HepG2 (cell line): ENCODE results near the gene EXOSC9. TPM values are rescaled to one million over a fixed set of nuclear protein-coding genes. Genes with fewer than 3 reads are reported as not detected.

Experiments used
- AKAP8 ChIP-seq: sonication (generic); formaldehyde crosslinking; IDR thresholded peaks from 2 replicates; pipeline ENCODE4 v1.5.1; 2020; ENCODE audit warnings: mild to moderate bottlenecking, missing genetic modification reagents
- CBFB ChIP-seq: sonication (generic); formaldehyde crosslinking; IDR thresholded peaks from 2 replicates; pipeline ENCODE4 v1.4.0; 2020; ENCODE audit warnings: missing genetic modification reagents
- CBX5 ChIP-seq: sonication (generic); formaldehyde crosslinking; IDR thresholded peaks from 2 replicates; pipeline ENCODE4 v1.4.0; 2020; ENCODE audit warnings: missing genetic modification reagents, borderline replicate concordance
- CENPT ChIP-seq: sonication (generic); formaldehyde crosslinking; IDR thresholded peaks from 2 replicates; pipeline ENCODE4 v1.8.0; 2022; ENCODE audit warnings: low read depth, mild to moderate bottlenecking, moderate library complexity, missing genetic modification reagents
- GLI4 ChIP-seq: sonication (generic); formaldehyde crosslinking; IDR thresholded peaks from 2 replicates; pipeline ENCODE4 v1.5.1; 2020; ENCODE audit warnings: missing genetic modification reagents, mild to moderate bottlenecking, moderate library complexity, borderline replicate concordance
- GRHL1 ChIP-seq: sonication (generic); formaldehyde crosslinking; conservative IDR thresholded peaks from 2 replicates; pipeline ENCODE4 v1.8.0; 2022; ENCODE audit warnings: missing genetic modification reagents
- KDM1A ChIP-seq: IDR thresholded peaks from 2 replicates; pipeline ENCODE4 v1.6.1; 2016; ENCODE audit warnings: missing compliant biosample characterization
- MAZ ChIP-seq, 2 experiments: sonication (generic) in 1 of 2; formaldehyde crosslinking in 1 of 2; IDR thresholded peaks; 2 replicates each; pipeline versions ENCODE4 v1.5.0 to v1.6.1; 2012 to 2020; ENCODE audit warnings: low read depth in 2 of 2, mild to moderate bottlenecking in 2 of 2, borderline replicate concordance in 1 of 2, improper control_type of control experiment in 1 of 2, low read length in 1 of 2, missing genetic modification reagents in 1 of 2, moderate library complexity in 1 of 2
- MBNL3 ChIP-seq: fragments of 250-450 bp; sonication (Bioruptor Pico); conservative IDR thresholded peaks from 2 replicates; pipeline ENCODE4 v1.8.0; 2022; ENCODE audit warnings: mild to moderate bottlenecking, inconsistent platforms
- SMAD9 ChIP-seq: sonication (generic); formaldehyde crosslinking; IDR thresholded peaks from 2 replicates; pipeline ENCODE4 v1.5.1; 2020; ENCODE audit warnings: mild to moderate bottlenecking, missing genetic modification reagents
- SMARCE1 ChIP-seq: fragments of 450-650 bp; IDR thresholded peaks from 2 replicates; pipeline ENCODE4 v1.6.1; 2017; ENCODE audit warnings: borderline replicate concordance
- STAT5B ChIP-seq: sonication (generic); formaldehyde crosslinking; IDR thresholded peaks from 2 replicates; pipeline ENCODE4 v1.4.0; 2020; ENCODE audit warnings: missing genetic modification reagents
- THAP11 ChIP-seq: IDR thresholded peaks from 2 replicates; pipeline ENCODE4 v1.6.1; 2016; ENCODE audit warnings: missing biosample characterization, missing genetic modification reagents
- TOE1 ChIP-seq: sonication (generic); formaldehyde crosslinking; IDR thresholded peaks from 2 replicates; pipeline ENCODE4 v1.4.0; 2020; ENCODE audit warnings: mild to moderate bottlenecking, missing genetic modification reagents
- ZFP1 ChIP-seq: IDR thresholded peaks from 2 replicates; pipeline ENCODE4 v1.6.1; 2016
- polyA plus RNA-seq, 8 experiments: library from polyadenylated mRNA; depleted of rRNA in 3 of 8; stranded (reverse) in 7 of 8; unstranded in 1 of 8; fragments of >200 nt; fragmentation: Illumina TruSeq in 4 of 8; extraction: Trizol in 4 of 8; gene quantifications; 2 replicates each; pipeline versions ENCODE4 v1.2.1 to v1.2.3, GENCODE V29; 2011 to 2016; ENCODE audit warnings: low read depth in 4 of 8, missing spikeins in 1 of 8, mixed read lengths in 1 of 8; ENCODE audit not compliant: insufficient read depth in 1 of 8
- total RNA-seq, 5 experiments: library from RNA; depleted of rRNA; stranded (reverse); fragments of >200 nt; fragmentation: Illumina TruSeq; extraction: Trizol; gene quantifications; 2 replicates each; pipeline ENCODE4 v1.2.3, GENCODE V29; 2016; ENCODE audit warnings: low read depth in 1 of 5
- TF ChIP-seq, protein P1 (sequence below): sonication (generic); formaldehyde crosslinking; IDR thresholded peaks from 2 replicates; pipeline ENCODE4 v1.4.0; 2020; ENCODE audit warnings: missing genetic modification reagents, mild to moderate bottlenecking, borderline replicate concordance
- TF ChIP-seq, protein P2 (sequence below): sonication (generic); formaldehyde crosslinking; conservative IDR thresholded peaks from 2 replicates; pipeline ENCODE4 v1.4.0; 2020; ENCODE audit warnings: missing genetic modification reagents
- TF ChIP-seq, protein P3 (sequence below): sonication (generic); formaldehyde crosslinking; IDR thresholded peaks from 2 replicates; pipeline ENCODE4 v1.4.0; 2020; ENCODE audit warnings: missing genetic modification reagents
- TF ChIP-seq, protein P4 (sequence below): sonication (generic); formaldehyde crosslinking; IDR thresholded peaks from 2 replicates; pipeline ENCODE4 v1.8.0; 2022; ENCODE audit warnings: mild to moderate bottlenecking, missing genetic modification reagents; ENCODE audit not compliant: insufficient replicate concordance
- TF ChIP-seq, protein P5 (sequence below): IDR thresholded peaks from 2 replicates; pipeline ENCODE4 v1.6.1; 2016; ENCODE audit warnings: low read depth, borderline replicate concordance

Gene EXOSC9
- total and polyA plus RNA-seq, 2 of the 13 experiments (the other 11 are each of a cell fraction or from before 2014, with no cell fraction given), result 26.0 to 48.0 TPM

DNA sequence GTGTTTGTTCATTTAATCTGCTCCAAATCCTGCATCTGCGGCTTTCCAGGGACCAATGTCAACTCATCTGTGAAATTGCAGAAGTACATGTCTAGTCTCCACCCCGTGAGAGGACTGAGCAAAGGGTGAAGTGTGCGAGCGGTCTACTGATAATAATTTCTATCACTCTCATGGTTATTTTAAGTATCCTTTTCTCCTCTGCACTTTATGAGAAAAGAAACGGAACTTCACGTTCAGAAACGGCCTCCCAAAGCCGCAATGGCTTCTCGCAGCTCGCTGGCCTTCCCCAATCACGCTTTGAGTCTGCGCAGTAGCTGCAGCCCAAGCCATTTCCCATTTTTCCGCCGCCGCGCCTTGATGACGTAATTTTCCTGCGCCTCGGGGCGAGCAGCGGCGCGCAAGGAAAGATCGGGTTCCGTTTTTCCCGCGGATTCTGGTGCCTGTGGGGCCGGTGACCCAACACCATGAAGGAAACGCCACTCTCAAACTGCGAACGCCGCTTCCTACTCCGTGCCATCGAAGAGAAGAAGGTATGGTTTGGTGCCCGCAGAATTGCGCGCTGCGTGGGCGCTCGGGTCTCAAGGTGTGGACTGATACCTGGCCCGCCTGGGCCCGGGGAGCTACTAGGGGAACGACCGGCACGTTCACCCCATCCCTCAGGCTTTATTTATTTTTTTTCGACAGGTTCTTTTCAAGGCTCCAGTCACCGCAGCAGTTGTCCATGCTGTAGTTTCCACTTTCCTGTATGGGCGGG is at the start of gene EXOSC9 (continued):
- TF ChIP-seq TOE1, result no peak
- TF ChIP-seq, protein P1, sequence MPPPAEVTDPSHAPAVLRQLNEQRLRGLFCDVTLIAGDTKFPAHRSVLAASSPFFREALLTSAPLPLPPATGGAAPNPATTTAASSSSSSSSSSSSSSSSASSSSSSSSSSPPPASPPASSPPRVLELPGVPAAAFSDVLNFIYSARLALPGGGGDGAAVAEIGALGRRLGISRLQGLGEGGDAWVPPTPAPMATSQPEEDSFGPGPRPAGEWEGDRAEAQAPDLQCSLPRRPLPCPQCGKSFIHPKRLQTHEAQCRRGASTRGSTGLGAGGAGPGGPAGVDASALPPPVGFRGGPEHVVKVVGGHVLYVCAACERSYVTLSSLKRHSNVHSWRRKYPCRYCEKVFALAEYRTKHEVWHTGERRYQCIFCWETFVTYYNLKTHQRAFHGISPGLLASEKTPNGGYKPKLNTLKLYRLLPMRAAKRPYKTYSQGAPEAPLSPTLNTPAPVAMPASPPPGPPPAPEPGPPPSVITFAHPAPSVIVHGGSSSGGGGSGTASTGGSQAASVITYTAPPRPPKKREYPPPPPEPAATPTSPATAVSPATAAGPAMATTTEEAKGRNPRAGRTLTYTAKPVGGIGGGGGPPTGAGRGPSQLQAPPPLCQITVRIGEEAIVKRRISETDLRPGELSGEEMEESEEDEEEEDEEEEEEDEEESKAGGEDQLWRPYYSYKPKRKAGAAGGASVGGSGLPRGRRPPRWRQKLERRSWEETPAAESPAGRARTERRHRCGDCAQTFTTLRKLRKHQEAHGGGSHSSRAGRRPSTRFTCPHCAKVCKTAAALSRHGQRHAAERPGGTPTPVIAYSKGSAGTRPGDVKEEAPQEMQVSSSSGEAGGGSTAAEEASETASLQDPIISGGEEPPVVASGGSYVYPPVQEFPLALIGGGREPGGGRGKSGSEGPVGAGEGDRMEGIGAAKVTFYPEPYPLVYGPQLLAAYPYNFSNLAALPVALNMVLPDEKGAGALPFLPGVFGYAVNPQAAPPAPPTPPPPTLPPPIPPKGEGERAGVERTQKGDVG (CRISPR knock-in tag), result peak; percentile 32; the same call in 1 of the 2 replicates
- 0 out of 2 replicates have a peak, but pooled peaks have one; percentile 65 for TF ChIP-seq CBFB
- TF ChIP-seq GRHL1 (CRISPR knock-in tag), result no peak
- TF ChIP-seq CBX5 (CRISPR knock-in tag), result peak; percentile 82; the same call in 1 of the 2 replicates
- TF ChIP-seq, protein P2, sequence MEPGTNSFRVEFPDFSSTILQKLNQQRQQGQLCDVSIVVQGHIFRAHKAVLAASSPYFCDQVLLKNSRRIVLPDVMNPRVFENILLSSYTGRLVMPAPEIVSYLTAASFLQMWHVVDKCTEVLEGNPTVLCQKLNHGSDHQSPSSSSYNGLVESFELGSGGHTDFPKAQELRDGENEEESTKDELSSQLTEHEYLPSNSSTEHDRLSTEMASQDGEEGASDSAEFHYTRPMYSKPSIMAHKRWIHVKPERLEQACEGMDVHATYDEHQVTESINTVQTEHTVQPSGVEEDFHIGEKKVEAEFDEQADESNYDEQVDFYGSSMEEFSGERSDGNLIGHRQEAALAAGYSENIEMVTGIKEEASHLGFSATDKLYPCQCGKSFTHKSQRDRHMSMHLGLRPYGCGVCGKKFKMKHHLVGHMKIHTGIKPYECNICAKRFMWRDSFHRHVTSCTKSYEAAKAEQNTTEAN (CRISPR knock-in tag), result peak; percentile 48; the same call in 1 of the 2 replicates
- no peak for TF ChIP-seq SMAD9 (CRISPR knock-in tag)
- no peak for TF ChIP-seq MAZ (IDR thresholded peaks at IDR 0.05; ENCODE audit: borderline replicate concordance, low read depth, low read length)
- peak; percentile 30; the same call in 1 of the 2 replicates for TF ChIP-seq MAZ (CRISPR knock-in tag; IDR thresholded peaks at IDR 0.05; ENCODE audit: low read depth)
- TF ChIP-seq, protein P3, sequence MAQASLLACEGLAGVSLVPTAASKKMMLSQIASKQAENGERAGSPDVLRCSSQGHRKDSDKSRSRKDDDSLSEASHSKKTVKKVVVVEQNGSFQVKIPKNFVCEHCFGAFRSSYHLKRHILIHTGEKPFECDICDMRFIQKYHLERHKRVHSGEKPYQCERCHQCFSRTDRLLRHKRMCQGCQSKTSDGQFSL (CRISPR knock-in tag), result no peak; the same call in 1 of the 2 replicates
- TF ChIP-seq, protein P4, sequence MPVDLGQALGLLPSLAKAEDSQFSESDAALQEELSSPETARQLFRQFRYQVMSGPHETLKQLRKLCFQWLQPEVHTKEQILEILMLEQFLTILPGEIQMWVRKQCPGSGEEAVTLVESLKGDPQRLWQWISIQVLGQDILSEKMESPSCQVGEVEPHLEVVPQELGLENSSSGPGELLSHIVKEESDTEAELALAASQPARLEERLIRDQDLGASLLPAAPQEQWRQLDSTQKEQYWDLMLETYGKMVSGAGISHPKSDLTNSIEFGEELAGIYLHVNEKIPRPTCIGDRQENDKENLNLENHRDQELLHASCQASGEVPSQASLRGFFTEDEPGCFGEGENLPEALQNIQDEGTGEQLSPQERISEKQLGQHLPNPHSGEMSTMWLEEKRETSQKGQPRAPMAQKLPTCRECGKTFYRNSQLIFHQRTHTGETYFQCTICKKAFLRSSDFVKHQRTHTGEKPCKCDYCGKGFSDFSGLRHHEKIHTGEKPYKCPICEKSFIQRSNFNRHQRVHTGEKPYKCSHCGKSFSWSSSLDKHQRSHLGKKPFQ (CRISPR knock-in tag), result no peak
- TF ChIP-seq, protein P5, sequence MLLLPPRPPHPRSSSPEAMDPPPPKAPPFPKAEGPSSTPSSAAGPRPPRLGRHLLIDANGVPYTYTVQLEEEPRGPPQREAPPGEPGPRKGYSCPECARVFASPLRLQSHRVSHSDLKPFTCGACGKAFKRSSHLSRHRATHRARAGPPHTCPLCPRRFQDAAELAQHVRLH, result peak; percentile 87; the same call in 1 of the 2 replicates
- TF ChIP-seq AKAP8 (CRISPR knock-in tag), result no peak
- TF ChIP-seq STAT5B, result no peak
- TF ChIP-seq SMARCE1, result no peak
- 0 out of 2 replicates have a peak, but pooled peaks have one; percentile 57 for TF ChIP-seq ZFP1 (CRISPR knock-in tag)
- TF ChIP-seq MBNL3 (CRISPR knock-in tag), result no peak
- no peak for TF ChIP-seq CENPT
- no peak for TF ChIP-seq KDM1A (CRISPR knock-in tag)
- peak; percentile 92 for TF ChIP-seq THAP11 (CRISPR knock-in tag)
- TF ChIP-seq GLI4, result 0 out of 2 replicates have a peak, but pooled peaks have one; percentile 58
